IMR-90 (cell line): ENCODE data around the gene FNDC3B.

Experiments used
- BHLHE40 ChIP-seq: fragments of 150-350 bp; IDR thresholded peaks from 2 replicates; pipeline ENCODE4 v1.6.1; 2016; ENCODE audit warnings: mild to moderate bottlenecking, low read depth, low read length
- CEBPB ChIP-seq: IDR thresholded peaks from 2 replicates; pipeline ENCODE4 v1.6.1; 2012; ENCODE audit warnings: low read depth, low read length, improper control_type of control experiment
- CHD1 ChIP-seq: IDR thresholded peaks from 2 replicates; pipeline ENCODE4 v1.6.1; 2012; ENCODE audit warnings: low read depth, low read length, improper control_type of control experiment
- CTCF ChIP-seq: conservative IDR thresholded peaks from 2 replicates; pipeline ENCODE4 v1.5.1; 2012; ENCODE audit warnings: mild to moderate bottlenecking, low read depth, low read length, improper control_type of control experiment
- FOS ChIP-seq: fragments of 150-350 bp; IDR thresholded peaks from 2 replicates; pipeline ENCODE4 v1.6.1; 2016; ENCODE audit warnings: low read depth, low read length
- POLR2A ChIP-seq: IDR thresholded peaks from 2 replicates; pipeline ENCODE4 v1.6.1; 2012; ENCODE audit warnings: mild to moderate bottlenecking, low read depth, low read length
- RAD21 ChIP-seq: IDR thresholded peaks from 2 replicates; pipeline ENCODE4 v1.6.1; 2012; ENCODE audit warnings: low read length, improper control_type of control experiment
- RCOR1 ChIP-seq: IDR thresholded peaks from 2 replicates; pipeline ENCODE4 v1.6.1; 2012; ENCODE audit warnings: mild to moderate bottlenecking, low read length, improper control_type of control experiment; ENCODE audit not compliant: insufficient replicate concordance
- TF ChIP-seq, protein P1 (sequence below): fragments of 150-350 bp; IDR thresholded peaks from 2 replicates; pipeline ENCODE4 v1.6.1; 2016; ENCODE audit warnings: low read depth, mild to moderate bottlenecking, low read length, moderate library complexity, borderline replicate concordance

- TF ChIP-seq CTCF (no peak), RAD21 (no peak), FOS (no peak), POLR2A (no peak), CEBPB (no peak), RCOR1 (no peak), BHLHE40 (no peak), CHD1 (no peak)
- TF ChIP-seq, protein P1, sequence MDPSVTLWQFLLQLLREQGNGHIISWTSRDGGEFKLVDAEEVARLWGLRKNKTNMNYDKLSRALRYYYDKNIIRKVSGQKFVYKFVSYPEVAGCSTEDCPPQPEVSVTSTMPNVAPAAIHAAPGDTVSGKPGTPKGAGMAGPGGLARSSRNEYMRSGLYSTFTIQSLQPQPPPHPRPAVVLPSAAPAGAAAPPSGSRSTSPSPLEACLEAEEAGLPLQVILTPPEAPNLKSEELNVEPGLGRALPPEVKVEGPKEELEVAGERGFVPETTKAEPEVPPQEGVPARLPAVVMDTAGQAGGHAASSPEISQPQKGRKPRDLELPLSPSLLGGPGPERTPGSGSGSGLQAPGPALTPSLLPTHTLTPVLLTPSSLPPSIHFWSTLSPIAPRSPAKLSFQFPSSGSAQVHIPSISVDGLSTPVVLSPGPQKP: no peak
Measured at GRCh38 chr3:172185907-172186306, 146.5 kb downstream of the FNDC3B start.
